Activated CD4-positive, alpha-beta memory T cell treated with anti-CD3 and anti-CD28 coated beads for 36 hours (primary cell): ENCODE measurements around the gene PACRG. TPM values are rescaled to one million over a fixed set of nuclear protein-coding genes. Genes with fewer than 3 reads are reported as not detected.

Experiments
- CTCF ChIA-PET: fragments of 350-600 bp; sonication (Branson Sonifier 250); formaldehyde crosslinking; loops from one replicate; lab custom pipeline; 2021; ENCODE audit warnings: antibody characterized with exemption, inconsistent platforms; lab: Charles Lee
- POLR2A ChIA-PET: fragments of 350-600 bp; sonication (Branson Sonifier 250); formaldehyde crosslinking; loops from one replicate; lab custom pipeline; 2021; ENCODE audit warnings: antibody characterized with exemption; lab: Charles Lee
- DNase-seq: peaks from one replicate; pipeline ENCODE4 v3.0.0-alpha.2; 2020
- H3K27ac Mint-ChIP-seq: one replicate; pipeline ENCODE4 v1.8.0; 2021; ENCODE audit warnings: mixed read lengths
- H3K27me3 Mint-ChIP-seq: one replicate; pipeline ENCODE4 v1.8.0; 2021; ENCODE audit warnings: mixed read lengths
- H3K36me3 Mint-ChIP-seq: one replicate; pipeline ENCODE4 v1.8.0; 2021; ENCODE audit warnings: mixed read lengths
- H3K4me1 Mint-ChIP-seq: one replicate; pipeline ENCODE4 v1.8.0; 2021; ENCODE audit warnings: low read depth, mixed read lengths
- H3K4me3 Mint-ChIP-seq: one replicate; pipeline ENCODE4 v1.8.0; 2021; ENCODE audit warnings: mild to moderate bottlenecking, mixed read lengths
- H3K9me3 Mint-ChIP-seq: one replicate; pipeline ENCODE4 v1.8.0; 2021; ENCODE audit warnings: mixed read lengths
- intact Hi-C: fragments of 100-400 bp; cut with micrococcal nuclease; formaldehyde crosslinking; loops from one replicate; pipeline ENCODE4 v1.15.1; 2023
- total RNA-seq, 2 experiments: library from RNA; stranded (reverse); gene quantifications; one replicate each; pipeline ENCODE4 v1.2.3, GENCODE V29; 2021

Gene PACRG
- total RNA-seq, 2 experiments from 2014 or later: not detected

- ChIA-PET POLR2A (no interaction called here), CTCF (interaction anchor here (0.9 kb wide), 1 partner anchor 85 kb away, joined by 3 read pairs; no protein-coding TSS in a partner anchor)
- no peaks in the 10 kb centered on the region for H3K27me3 Mint-ChIP-seq
- no peak overlapping the region for H3K27ac Mint-ChIP-seq
- H3K4me3 Mint-ChIP-seq: no peak overlapping the region
- no peaks in the 10 kb centered on the region for H3K4me1 Mint-ChIP-seq
- no peaks in the 10 kb centered on the region for H3K9me3 Mint-ChIP-seq
- H3K36me3 Mint-ChIP-seq: no peaks in the 10 kb centered on the region
- DNase-seq: no peak
- intact Hi-C loops: no loop called here
Measured at GRCh38 chr6:163085861-163086623, 358.3 kb downstream of the PACRG start.

GRCh38 chr6:163086624-163086920 is 358.8 kb downstream of the PACRG start:
- no peak for DNase-seq
- H3K27ac Mint-ChIP-seq: no peak overlapping the region
- ChIA-PET CTCF (no interaction called here), POLR2A (no interaction called here)
- no peaks in the 10 kb centered on the region for H3K27me3 Mint-ChIP-seq
- no peak overlapping the region for H3K4me3 Mint-ChIP-seq
- no peaks in the 10 kb centered on the region for H3K9me3 Mint-ChIP-seq
- no peaks in the 10 kb centered on the region for H3K4me1 Mint-ChIP-seq
- H3K36me3 Mint-ChIP-seq: no peaks in the 10 kb centered on the region
- intact Hi-C loops: no loop called here

- Mint-ChIP-seq H3K27ac (no peak overlapping the region), H3K36me3 (no peaks in the 10 kb centered on the region), H3K4me3 (no peak overlapping the region), H3K27me3 (no peaks in the 10 kb centered on the region), H3K9me3 (no peaks in the 10 kb centered on the region), H3K4me1 (no peaks in the 10 kb centered on the region)
- ChIA-PET CTCF (no interaction called here), POLR2A (no interaction called here)
- no peak for DNase-seq
- intact Hi-C loops: no loop called here
Measured at GRCh38 chr6:163087981-163088380, 360.2 kb downstream of the PACRG start.

GRCh38 chr6:163092876-163093275 is 365.1 kb downstream of the PACRG start:
- CTCF ChIA-PET: no interaction called here
- Mint-ChIP-seq H3K4me3 (no peak overlapping the region), H3K36me3 (no peaks in the 10 kb centered on the region), H3K27ac (no peak overlapping the region), H3K27me3 (no peaks in the 10 kb centered on the region), H3K4me1 (no peaks in the 10 kb centered on the region), H3K9me3 (no peaks in the 10 kb centered on the region)
- DNase-seq: no peak
- intact Hi-C loops: no loop called here
- POLR2A ChIA-PET: no interaction called here

GRCh38 chr6:163094881-163095280 is 367.1 kb downstream of the PACRG start:
- Mint-ChIP-seq H3K4me1 (no peaks in the 10 kb centered on the region), H3K27ac (no peak overlapping the region), H3K9me3 (no peaks in the 10 kb centered on the region), H3K4me3 (no peak overlapping the region), H3K36me3 (no peaks in the 10 kb centered on the region), H3K27me3 (no peaks in the 10 kb centered on the region)
- intact Hi-C loops: no loop called here
- ChIA-PET POLR2A (no interaction called here), CTCF (no interaction called here)
- no peak for DNase-seq

- Mint-ChIP-seq H3K4me1 (no peaks in the 10 kb centered on the region), H3K9me3 (no peaks in the 10 kb centered on the region), H3K27me3 (no peaks in the 10 kb centered on the region), H3K36me3 (no peaks in the 10 kb centered on the region), H3K4me3 (no peak overlapping the region), H3K27ac (no peak overlapping the region)
- ChIA-PET CTCF (no interaction called here), POLR2A (no interaction called here)
- intact Hi-C loops: no loop called here
- no peak for DNase-seq
Measured at GRCh38 chr6:163095401-163095800, 367.6 kb downstream of the PACRG start.

- Mint-ChIP-seq H3K9me3 (no peaks in the 10 kb centered on the region), H3K36me3 (no peaks in the 10 kb centered on the region), H3K4me3 (no peak overlapping the region), H3K4me1 (no peaks in the 10 kb centered on the region), H3K27ac (no peak overlapping the region), H3K27me3 (no peaks in the 10 kb centered on the region)
- intact Hi-C loops: no loop called here
- ChIA-PET CTCF (interaction anchor here (1.8 kb wide), 1 partner anchor 72 kb away, joined by 5 read pairs; no protein-coding TSS in a partner anchor), POLR2A (no interaction called here)
- no peak for DNase-seq
Measured at GRCh38 chr6:163098827-163099479, 371.2 kb downstream of the PACRG start.

- intact Hi-C loops: no loop called here
- H3K4me3 Mint-ChIP-seq: no peak overlapping the region
- no peaks in the 10 kb centered on the region for H3K9me3 Mint-ChIP-seq
- POLR2A ChIA-PET: no interaction called here
- CTCF ChIA-PET: interaction anchor here (1.8 kb wide), 1 partner anchor 71 kb away, joined by 5 read pairs; no protein-coding TSS in a partner anchor
- H3K36me3 Mint-ChIP-seq: no peaks in the 10 kb centered on the region
- no peaks in the 10 kb centered on the region for H3K4me1 Mint-ChIP-seq
- no peaks in the 10 kb centered on the region for H3K27me3 Mint-ChIP-seq
- no peak for DNase-seq
- no peak overlapping the region for H3K27ac Mint-ChIP-seq
Measured at GRCh38 chr6:163099621-163100171, 371.9 kb downstream of the PACRG start.

- no peaks in the 10 kb centered on the region for H3K4me1 Mint-ChIP-seq
- H3K27ac Mint-ChIP-seq: no peak overlapping the region
- H3K9me3 Mint-ChIP-seq: no peaks in the 10 kb centered on the region
- no peak overlapping the region for H3K4me3 Mint-ChIP-seq
- CTCF ChIA-PET: interaction anchor here (1.8 kb wide), 1 partner anchor 70 kb away, joined by 5 read pairs; no protein-coding TSS in a partner anchor
- no peak for DNase-seq
- no peaks in the 10 kb centered on the region for H3K27me3 Mint-ChIP-seq
- POLR2A ChIA-PET: no interaction called here
- intact Hi-C loops: no loop called here
- no peaks in the 10 kb centered on the region for H3K36me3 Mint-ChIP-seq
Measured at GRCh38 chr6:163100259-163100658, 372.5 kb downstream of the PACRG start.

- peaks cover 10% of the 10 kb centered on the region for H3K9me3 Mint-ChIP-seq
- no peak for DNase-seq
- no peak overlapping the region for H3K27ac Mint-ChIP-seq
- no peak overlapping the region for H3K4me3 Mint-ChIP-seq
- no peaks in the 10 kb centered on the region for H3K27me3 Mint-ChIP-seq
- intact Hi-C loops: no loop called here
- CTCF ChIA-PET: no interaction called here
- POLR2A ChIA-PET: no interaction called here
- H3K36me3 Mint-ChIP-seq: peaks cover 4% of the 10 kb centered on the region
- no peaks in the 10 kb centered on the region for H3K4me1 Mint-ChIP-seq
Measured at GRCh38 chr6:163113358-163113962, 385.7 kb downstream of the PACRG start.

- intact Hi-C loops: no loop called here
- H3K27me3 Mint-ChIP-seq: no peaks in the 10 kb centered on the region
- H3K4me1 Mint-ChIP-seq: no peaks in the 10 kb centered on the region
- CTCF ChIA-PET: no interaction called here
- no peaks in the 10 kb centered on the region for H3K36me3 Mint-ChIP-seq
- H3K9me3 Mint-ChIP-seq: no peaks in the 10 kb centered on the region
- POLR2A ChIA-PET: no interaction called here
- H3K27ac Mint-ChIP-seq: no peak overlapping the region
- DNase-seq: no peak
- no peak overlapping the region for H3K4me3 Mint-ChIP-seq
Measured at GRCh38 chr6:163118941-163119340, 391.2 kb downstream of the PACRG start.

- ChIA-PET POLR2A (no interaction called here), CTCF (no interaction called here)
- Mint-ChIP-seq H3K4me1 (no peaks in the 10 kb centered on the region), H3K9me3 (no peaks in the 10 kb centered on the region), H3K36me3 (no peaks in the 10 kb centered on the region), H3K27ac (no peak overlapping the region), H3K27me3 (no peaks in the 10 kb centered on the region), H3K4me3 (no peak overlapping the region)
- intact Hi-C loops: no loop called here
- DNase-seq: no peak
Measured at GRCh38 chr6:163120223-163120622, 392.4 kb downstream of the PACRG start.
